Rectal smooth muscle tissue (tissue), 1 donor: ENCODE results near the gene ZNF136.

Experiments
- H3K27ac ChIP-seq: one replicate; pipeline ENCODE4 v1.7.0; 2013; ENCODE audit warnings: low read depth, low read length, inconsistent platforms
- H3K27me3 ChIP-seq: one replicate; pipeline ENCODE4 v1.7.0; 2013; ENCODE audit warnings: low read length; ENCODE audit not compliant: control insufficient read depth, insufficient read depth
- H3K36me3 ChIP-seq: one replicate; pipeline ENCODE4 v1.7.0; 2013; ENCODE audit warnings: low read length; ENCODE audit not compliant: control insufficient read depth, insufficient read depth
- H3K4me1 ChIP-seq: one replicate; pipeline ENCODE4 v1.7.0; 2013; ENCODE audit warnings: low read length; ENCODE audit not compliant: control insufficient read depth, insufficient read depth
- H3K4me3 ChIP-seq: one replicate; pipeline ENCODE4 v1.7.0; 2013; ENCODE audit warnings: low read length
- H3K9ac ChIP-seq: one replicate; pipeline ENCODE4 v1.7.0; 2013; ENCODE audit warnings: low read length

ZNF136 gene

GRCh38 chr19:12162882-12163806 lies at the start of gene ZNF136:
Gene ZNF136, plus strand, starts transcription at chr19:12163096. Its CDS starts 108 bp downstream, at chr19:12163204.
- Histone ChIP-seq H3K36me3 (no peaks in the 10 kb centered on the region), H3K9ac (peak within 1 kb of the TSS; percentile 89), H3K4me3 (peak within 1 kb of the TSS; percentile 94), H3K27me3 (no peaks in the 10 kb centered on the region), H3K4me1 (peaks cover 8% of the 10 kb centered on the region), H3K27ac (peak within 1 kb of the TSS; percentile 86)

GRCh38 chr19:12113121-12113520 lies 49.8 kb upstream of the ZNF136 start:
- no peak overlapping the region for H3K9ac ChIP-seq
- H3K27me3 ChIP-seq, result no peaks in the 10 kb centered on the region
- no peaks in the 10 kb centered on the region for H3K36me3 ChIP-seq
- no peak overlapping the region for H3K4me3 ChIP-seq
- no peaks in the 10 kb centered on the region for H3K4me1 ChIP-seq
- H3K27ac ChIP-seq, result no peak overlapping the region

- no peak overlapping the region for H3K4me3 ChIP-seq
- no peak overlapping the region for H3K9ac ChIP-seq
- no peak overlapping the region for H3K27ac ChIP-seq
- H3K4me1 ChIP-seq, result no peaks in the 10 kb centered on the region
- no peaks in the 10 kb centered on the region for H3K36me3 ChIP-seq
- no peaks in the 10 kb centered on the region for H3K27me3 ChIP-seq
Observed at GRCh38 chr19:12117201-12117970, 45.5 kb upstream of the ZNF136 start.

- Histone ChIP-seq H3K9ac (no peak overlapping the region), H3K4me3 (no peak overlapping the region), H3K27me3 (no peaks in the 10 kb centered on the region), H3K36me3 (no peaks in the 10 kb centered on the region), H3K4me1 (no peaks in the 10 kb centered on the region), H3K27ac (no peak overlapping the region)
Observed at GRCh38 chr19:12126707-12127106, 36.2 kb upstream of the ZNF136 start.

- H3K9ac ChIP-seq, result no peak overlapping the region
- H3K27ac ChIP-seq, result no peak overlapping the region
- no peak overlapping the region for H3K4me3 ChIP-seq
- H3K4me1 ChIP-seq, result no peaks in the 10 kb centered on the region
- no peaks in the 10 kb centered on the region for H3K27me3 ChIP-seq
- H3K36me3 ChIP-seq, result peaks cover 24% of the 10 kb centered on the region
Observed at GRCh38 chr19:12133069-12133468, 29.8 kb upstream of the ZNF136 start.

- no peak overlapping the region for H3K27ac ChIP-seq
- peaks cover 7% of the 10 kb centered on the region for H3K4me1 ChIP-seq
- peaks cover 22% of the 10 kb centered on the region for H3K36me3 ChIP-seq
- H3K27me3 ChIP-seq, result no peaks in the 10 kb centered on the region
- no peak overlapping the region for H3K9ac ChIP-seq
- H3K4me3 ChIP-seq, result no peak overlapping the region
Observed at GRCh38 chr19:12137221-12137940, 25.5 kb upstream of the ZNF136 start.

GRCh38 chr19:12139269-12139668 lies 23.6 kb upstream of the ZNF136 start:
- Histone ChIP-seq H3K9ac (no peak overlapping the region), H3K4me1 (peaks cover 7% of the 10 kb centered on the region), H3K27me3 (no peaks in the 10 kb centered on the region), H3K27ac (peak overlapping the region; percentile 72), H3K36me3 (peaks cover 9% of the 10 kb centered on the region), H3K4me3 (peak overlapping the region; percentile 85)

GRCh38 chr19:12139885-12140544 lies 22.9 kb upstream of the ZNF136 start, which contains the start of gene ZNF20:
Gene ZNF20, minus strand, starts transcription at chr19:12140350. Its CDS starts 168 bp downstream, at chr19:12140182.
- Histone ChIP-seq H3K36me3 (peaks cover 4% of the 10 kb centered on the region), H3K9ac (peak within 1 kb of the TSS; percentile 58), H3K4me3 (peak within 1 kb of the TSS; percentile 85), H3K4me1 (peaks cover 7% of the 10 kb centered on the region), H3K27me3 (no peaks in the 10 kb centered on the region), H3K27ac (peak within 1 kb of the TSS; percentile 72)

- H3K36me3 ChIP-seq, result peaks cover 11% of the 10 kb centered on the region
- peaks cover 7% of the 10 kb centered on the region for H3K4me1 ChIP-seq
- H3K9ac ChIP-seq, result no peak overlapping the region
- H3K4me3 ChIP-seq, result peak overlapping the region; percentile 85
- H3K27ac ChIP-seq, result no peak overlapping the region
- no peaks in the 10 kb centered on the region for H3K27me3 ChIP-seq
Observed at GRCh38 chr19:12140545-12141404, 22.1 kb upstream of the ZNF136 start.

GRCh38 chr19:12141405-12141736 lies 21.5 kb upstream of the ZNF136 start:
- no peak overlapping the region for H3K27ac ChIP-seq
- peaks cover 17% of the 10 kb centered on the region for H3K36me3 ChIP-seq
- no peak overlapping the region for H3K4me3 ChIP-seq

GRCh38 chr19:12145348-12145747 lies 17.5 kb upstream of the ZNF136 start:
- Histone ChIP-seq H3K4me3 (no peak overlapping the region), H3K27ac (no peak overlapping the region), H3K9ac (no peak overlapping the region), H3K4me1 (peaks cover 4% of the 10 kb centered on the region), H3K27me3 (no peaks in the 10 kb centered on the region), H3K36me3 (peaks cover 20% of the 10 kb centered on the region)

More at GRCh38 chr19:12141405-12141736, 21.5 kb upstream of the ZNF136 start:
- Histone ChIP-seq H3K4me1 (peaks cover 7% of the 10 kb centered on the region), H3K9ac (no peak overlapping the region), H3K27me3 (no peaks in the 10 kb centered on the region)
